Measurements from ENCODE around the gene SKAP1.
"Not testable (repeated sequence)": the region's sequence is repeated elsewhere in the genome, so short reads cannot be mapped to it uniquely, and the experiment has no call there.

SKAP1 gene

DNA sequence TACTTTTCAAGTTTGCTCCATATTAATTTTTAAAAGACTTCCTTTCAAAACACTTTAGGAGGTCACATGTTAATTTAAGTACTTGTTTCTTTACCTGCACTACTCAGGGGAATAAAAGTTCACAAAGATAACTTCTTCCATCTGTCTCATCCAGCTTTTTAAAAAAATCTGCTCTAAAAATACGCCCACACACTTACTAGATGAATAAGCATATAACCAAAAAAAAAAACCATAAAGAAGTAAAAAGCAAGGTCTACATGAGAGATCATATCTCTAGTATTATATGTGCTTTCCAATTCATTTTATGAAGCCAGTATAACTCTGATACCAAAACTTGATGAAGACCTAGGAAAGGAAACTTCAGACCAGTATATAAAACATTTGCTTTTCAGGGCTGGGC, 17.2 kb downstream of the SKAP1 start:
- DNase-seq, result no peak

DNA sequence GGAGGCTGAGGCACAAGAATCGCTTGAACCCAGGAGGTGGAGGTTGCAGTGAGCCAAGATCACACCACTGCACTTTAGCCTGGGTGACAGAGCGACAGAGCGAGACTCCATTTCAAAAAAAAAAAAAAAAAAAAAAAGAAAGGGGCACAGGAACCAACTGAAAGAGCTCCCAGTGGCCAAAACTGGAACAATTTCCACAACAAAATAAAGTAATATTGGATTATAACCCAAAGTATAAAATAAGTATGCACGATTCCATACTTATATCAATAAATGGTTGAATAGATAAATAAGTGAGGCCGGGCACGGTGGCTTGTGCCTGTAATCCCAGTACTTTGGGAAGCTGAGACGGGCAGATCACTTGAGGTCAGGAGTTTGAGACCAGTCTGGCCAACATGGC, 19.2 kb downstream of the SKAP1 start:
- not testable (repeated sequence) for DNase-seq

DNA sequence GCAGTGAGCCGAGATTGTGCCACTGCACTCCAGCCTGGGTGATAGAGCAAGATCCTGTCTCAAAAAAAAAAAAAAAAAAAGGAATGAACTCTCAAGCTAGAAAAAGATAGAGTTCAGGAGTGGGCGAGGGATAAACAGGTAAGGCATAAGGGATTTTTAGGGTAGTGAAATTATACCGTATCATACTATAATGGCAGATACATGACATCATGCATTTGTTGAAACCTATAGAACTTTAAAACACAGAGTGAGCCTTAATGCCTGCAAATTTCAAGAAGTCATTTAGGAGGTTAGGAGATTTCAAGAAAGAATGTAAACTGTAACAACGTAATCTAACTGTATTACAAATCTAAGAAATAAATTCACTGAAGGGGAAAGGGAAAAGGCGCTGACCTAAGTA, 20.4 kb downstream of the SKAP1 start:
- DNase-seq, result no peak

DNA sequence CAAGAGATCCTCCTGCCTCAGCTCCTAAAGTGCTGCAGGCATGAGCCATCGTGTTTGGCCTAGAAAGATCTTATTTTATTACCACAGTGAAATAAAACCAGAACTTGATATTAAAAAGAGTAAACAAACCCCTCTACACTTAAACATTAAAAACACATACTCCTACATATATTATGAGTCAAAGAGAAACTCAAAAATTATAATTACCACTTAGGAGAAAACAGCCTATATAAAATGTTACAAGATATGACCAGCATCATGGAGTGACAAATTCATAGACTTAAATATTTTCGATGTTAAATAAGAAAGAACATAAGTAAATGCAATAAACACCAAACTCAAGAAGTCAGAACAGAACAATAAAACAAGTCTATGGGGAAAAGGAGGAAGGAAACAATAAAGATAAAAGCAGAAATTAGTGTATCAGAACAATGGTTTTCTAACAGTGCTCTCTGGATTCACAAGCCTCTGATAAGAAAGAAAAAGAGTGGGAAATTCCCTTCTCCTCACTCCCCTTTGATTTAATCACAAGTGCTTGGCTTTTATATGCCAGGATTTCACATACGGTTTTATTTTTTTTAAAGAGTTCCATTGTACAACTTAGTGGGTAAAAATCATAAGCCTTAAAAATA, 23.0 kb downstream of the SKAP1 start:
- DNase-seq, result no peak

DNA sequence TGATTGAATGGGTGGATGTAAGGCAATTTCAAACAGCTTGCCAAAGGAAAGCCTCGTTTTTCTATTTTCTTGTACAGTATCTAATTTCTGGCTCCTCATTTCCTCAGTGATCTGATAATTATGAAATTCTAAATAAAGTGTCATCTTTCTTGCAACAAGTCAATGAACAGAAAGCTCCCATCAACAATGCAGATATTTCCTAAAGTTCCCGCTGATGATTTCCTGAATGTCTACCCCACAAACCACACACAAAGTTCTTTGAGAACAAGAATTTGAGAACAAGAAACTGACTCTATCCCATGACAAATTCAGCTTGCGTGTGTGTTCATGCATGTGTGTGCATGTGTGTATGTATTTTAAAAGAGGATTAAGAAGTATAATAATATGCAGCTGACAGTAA, 35.2 kb downstream of the SKAP1 start:
- DNase-seq, result no peak

DNA sequence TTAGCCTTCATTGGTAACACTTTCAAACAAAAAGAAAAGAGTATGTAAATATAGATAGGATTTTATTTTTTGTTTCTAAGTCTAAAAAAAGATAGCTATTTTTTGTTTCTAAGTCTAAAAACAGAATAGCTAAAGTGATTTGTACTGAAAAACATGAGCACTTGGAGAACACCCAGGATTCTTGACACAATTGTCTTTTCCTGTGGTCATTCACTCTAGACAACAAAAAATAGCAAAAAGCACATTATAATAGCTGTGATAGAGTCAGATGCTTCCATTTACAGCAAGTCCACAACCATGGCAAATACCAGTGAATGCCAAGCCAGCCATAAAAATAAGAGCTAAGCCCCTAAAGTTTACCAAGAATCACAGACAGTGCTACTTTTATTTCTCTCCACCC, 36.7 kb downstream of the SKAP1 start:
- DNase-seq, result no peak

DNA sequence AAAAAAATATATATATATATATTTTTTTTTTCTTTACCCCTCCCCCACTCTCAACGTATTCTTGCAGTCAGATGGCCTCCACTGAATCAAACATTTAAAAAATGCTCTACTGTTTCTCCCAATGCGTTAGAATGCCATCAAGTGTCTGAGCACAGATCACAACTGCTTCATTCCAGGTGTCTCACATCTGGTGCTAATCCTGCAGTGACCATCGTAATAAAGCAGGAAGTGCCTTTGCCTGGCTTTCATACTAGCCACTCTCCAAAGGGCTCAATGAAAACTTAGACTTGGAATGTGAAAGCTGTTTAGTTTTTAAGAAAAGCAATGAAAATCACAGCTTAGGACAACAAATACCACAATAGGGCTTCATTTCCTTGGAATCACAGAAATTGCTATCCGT, 37.2 kb downstream of the SKAP1 start:
- no peak for DNase-seq

GRCh38 chr17:48391444-48391843, 38.6 kb downstream of the SKAP1 start:
- no peak for DNase-seq

- no peak for DNase-seq
These were observed 40.1 kb downstream of the SKAP1 start for GRCh38 chr17:48389903-48390302.

GRCh38 chr17:48388955-48389743, 40.9 kb downstream of the SKAP1 start:
- DNase-seq, result no peak

GRCh38 chr17:48386826-48387225, 43.2 kb downstream of the SKAP1 start:
- no peak for DNase-seq

DNA sequence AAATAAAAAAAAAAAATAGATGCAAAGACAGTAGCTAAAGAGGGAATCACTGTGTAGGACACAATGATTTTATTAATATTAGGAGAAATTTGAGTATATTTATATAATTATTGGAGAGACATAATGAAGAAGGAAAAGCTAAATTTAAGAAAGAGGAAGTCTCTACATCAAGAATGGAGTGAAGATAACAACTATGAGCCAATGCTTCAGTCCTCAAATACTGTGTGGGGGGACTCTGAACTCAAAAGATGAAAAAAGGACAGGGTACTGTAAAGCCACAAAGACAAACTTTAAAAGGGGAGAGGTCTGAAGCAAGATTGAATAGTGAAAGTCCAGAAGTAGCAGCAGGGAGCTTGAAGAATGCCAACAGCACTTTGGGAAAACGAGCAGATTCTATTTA, 44.7 kb downstream of the SKAP1 start:
- no peak for DNase-seq

- no peak for DNase-seq
These were observed 45.9 kb downstream of the SKAP1 start for GRCh38 chr17:48384164-48384563.

DNA sequence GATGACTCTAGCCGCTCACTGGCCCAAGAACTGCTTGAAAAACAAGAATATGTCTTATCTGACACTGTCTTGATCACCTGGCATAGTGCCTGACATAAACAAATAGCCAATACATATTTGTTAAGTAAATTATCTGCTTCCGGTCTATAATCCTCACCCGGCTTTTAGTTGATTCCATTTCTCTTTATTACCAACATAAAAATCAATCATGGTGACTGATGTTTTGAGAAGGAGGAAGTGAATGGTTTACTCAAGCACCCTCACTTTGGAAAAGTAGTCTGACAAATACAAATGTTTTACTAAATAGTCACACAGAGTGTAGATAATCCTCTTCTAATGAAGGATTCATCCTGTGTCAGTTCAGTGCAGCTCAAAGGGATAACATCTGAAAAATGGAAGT, 47.0 kb downstream of the SKAP1 start:
- DNase-seq, result no peak

GRCh38 chr17:48378708-48379392, 51.2 kb downstream of the SKAP1 start:
- no peak for DNase-seq

- DNase-seq, result no peak
These were observed 51.8 kb downstream of the SKAP1 start for GRCh38 chr17:48378238-48378637.

- DNase-seq, result no peak
These were observed 53.2 kb downstream of the SKAP1 start for GRCh38 chr17:48376682-48377325.

DNA sequence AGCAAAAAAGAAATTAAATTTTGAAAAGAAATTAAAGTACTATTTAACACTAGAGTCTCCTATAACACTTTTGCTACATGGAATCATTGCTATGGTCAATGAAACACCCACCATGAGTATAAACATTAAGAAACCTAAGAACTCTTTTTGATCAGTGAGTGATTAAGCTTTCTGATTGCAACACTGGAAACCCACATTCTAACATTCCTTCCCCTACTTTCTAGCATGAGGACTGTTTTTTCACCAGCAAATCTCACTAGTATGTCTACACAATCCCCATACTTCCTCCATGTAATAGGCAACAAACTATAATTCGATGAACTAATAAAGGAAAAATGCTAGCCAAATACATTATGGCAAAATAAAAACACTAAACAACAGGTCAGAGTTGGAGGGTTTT, 54.7 kb downstream of the SKAP1 start:
- DNase-seq, result no peak

DNA sequence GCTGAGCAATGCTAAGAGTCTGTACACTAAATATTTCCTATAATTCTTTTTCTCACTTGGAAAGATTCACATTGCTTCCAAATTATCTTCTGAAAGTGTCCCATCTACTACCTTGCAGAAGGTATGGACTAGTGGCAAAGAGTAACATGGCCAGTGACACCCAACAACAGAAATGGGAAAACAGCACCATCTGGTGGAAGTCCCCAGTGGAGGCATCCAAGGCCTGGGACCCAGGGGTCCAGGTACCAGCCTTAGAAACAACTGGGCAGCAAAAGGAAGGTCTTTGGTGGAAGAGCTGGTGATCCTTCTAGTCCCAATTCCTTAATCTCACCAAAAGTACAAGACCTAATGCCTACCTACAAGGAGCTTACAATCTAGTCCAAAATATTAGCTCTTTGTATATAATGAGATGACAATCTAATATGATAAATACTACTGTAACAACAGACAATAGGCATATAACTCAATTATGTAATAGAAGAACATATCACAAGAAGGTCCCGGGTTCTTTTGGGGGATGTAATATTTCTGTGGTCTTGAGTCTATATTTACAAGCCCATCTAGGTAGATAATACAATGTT, 55.3 kb downstream of the SKAP1 start:
- no peak for DNase-seq

- DNase-seq, result no peak
These were observed 56.1 kb downstream of the SKAP1 start for GRCh38 chr17:48373883-48374282.

DNA sequence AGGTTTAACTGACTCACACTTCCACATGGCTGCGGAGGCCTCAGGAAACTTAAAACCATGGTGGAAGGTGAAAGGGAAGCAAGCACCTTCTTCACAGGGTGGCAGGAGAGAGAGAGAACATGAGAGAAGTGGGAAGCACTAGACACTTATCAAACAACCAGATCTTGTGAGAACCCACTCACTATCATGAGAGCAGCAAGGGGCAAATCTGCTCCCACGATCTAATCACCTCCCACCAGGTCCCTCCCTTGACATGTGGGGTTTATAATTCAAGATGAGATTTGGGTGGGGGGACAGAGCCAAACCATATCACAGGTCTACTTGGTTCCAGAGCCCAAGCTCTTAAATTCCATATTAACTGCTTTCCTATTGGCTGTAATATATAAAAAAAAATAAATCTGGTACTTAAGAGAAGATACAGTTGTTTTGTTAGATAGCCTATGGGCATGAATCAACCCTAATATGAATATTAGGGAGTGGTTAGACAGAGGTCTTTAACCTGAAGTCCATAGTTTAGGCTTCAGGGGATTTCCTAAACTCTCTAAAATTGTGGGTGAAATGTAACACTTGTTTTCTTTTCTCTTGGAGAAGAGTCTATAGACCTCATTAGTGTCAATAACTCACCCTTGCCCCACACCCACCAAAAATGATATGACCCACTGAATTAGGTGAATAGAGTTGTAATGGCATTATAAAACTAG, 56.7 kb downstream of the SKAP1 start:
- DNase-seq, result no peak

DNA sequence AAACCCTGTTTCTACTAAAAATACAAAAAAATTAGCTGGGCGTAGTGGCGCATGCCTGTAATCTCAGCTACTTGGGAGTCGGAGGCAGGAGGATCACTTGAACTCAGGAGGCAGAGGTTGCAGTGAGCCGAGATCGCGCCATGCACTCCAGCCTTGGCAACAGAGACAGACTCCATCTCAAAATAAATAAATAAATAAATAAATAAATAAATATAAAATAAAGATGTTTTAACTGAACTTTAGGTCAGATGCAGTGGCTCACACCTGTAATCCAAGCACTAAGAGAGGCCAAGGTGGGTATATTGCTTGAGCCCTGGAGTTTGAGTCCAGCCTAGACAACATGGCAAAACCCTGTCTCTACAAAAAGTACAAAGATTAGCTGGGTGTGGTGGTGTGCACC, 61.0 kb downstream of the SKAP1 start:
- DNase-seq, result not testable (repeated sequence)
